Measurements from ENCODE around the gene VSIG1.

- TF ChIP-seq CTCF (IDR thresholded peaks at IDR 0.05; ENCODE audit: low read length) (no peak), EZH2phosphoT487 (IDR thresholded peaks at IDR 0.05; ENCODE audit: low read length) (no peak)
Measured at GRCh38 chrX:108123591-108124366, 78.9 kb downstream of the VSIG1 start.
